RPMI8226 (cell line): ENCODE data around the gene ARCN1.

Source experiments
- DNase-seq: peaks from one replicate; pipeline ENCODE4 v3.0.0-alpha.2; 2015

Gene ARCN1

GRCh38 chr11:118622376-118623268, 50.4 kb downstream of the ARCN1 start:
- peak; percentile 40 for DNase-seq

GRCh38 chr11:118623269-118623655, 51.1 kb downstream of the ARCN1 start:
- peak; percentile 55 for DNase-seq

GRCh38 chr11:118625036-118625690, 53.0 kb downstream of the ARCN1 start:
- no peak for DNase-seq

- no peak for DNase-seq
Measured at GRCh38 chr11:118625976-118626375, 53.8 kb downstream of the ARCN1 start.

GRCh38 chr11:118627566-118627965, 55.4 kb downstream of the ARCN1 start:
- no peak for DNase-seq

GRCh38 chr11:118628031-118628430, 55.8 kb downstream of the ARCN1 start:
- DNase-seq, result no peak

- no peak for DNase-seq
Measured at GRCh38 chr11:118628432-118628831, 56.2 kb downstream of the ARCN1 start.

GRCh38 chr11:118628861-118629549, 56.8 kb downstream of the ARCN1 start:
- DNase-seq, result no peak

GRCh38 chr11:118629761-118630661, 57.8 kb downstream of the ARCN1 start:
- peak; percentile 48 for DNase-seq

GRCh38 chr11:118631142-118631909, 59.1 kb downstream of the ARCN1 start:
- DNase-seq, result no peak

GRCh38 chr11:118632577-118633318, 60.5 kb downstream of the ARCN1 start:
- DNase-seq, result no peak

GRCh38 chr11:118633319-118633690, 61.1 kb downstream of the ARCN1 start:
- no peak for DNase-seq

- DNase-seq, result no peak
Measured at GRCh38 chr11:118633979-118634378, 61.8 kb downstream of the ARCN1 start.

GRCh38 chr11:118634431-118635236, 62.4 kb downstream of the ARCN1 start:
- peak; percentile 94 for DNase-seq

- DNase-seq, result no peak
Measured at GRCh38 chr11:118635237-118635591, 63.0 kb downstream of the ARCN1 start.

- peak; percentile 56 for DNase-seq
Measured at GRCh38 chr11:118635642-118636041, 63.4 kb downstream of the ARCN1 start.

GRCh38 chr11:118636569-118637290, 64.5 kb downstream of the ARCN1 start:
- no peak for DNase-seq

GRCh38 chr11:118638726-118639125, 66.5 kb downstream of the ARCN1 start:
- DNase-seq, result no peak

- no peak for DNase-seq
Measured at GRCh38 chr11:118639899-118640298, 67.7 kb downstream of the ARCN1 start.
